Keratinocyte (primary cell): ENCODE measurements around the gene TMC2. TPM values are rescaled to one million over a fixed set of nuclear protein-coding genes. Genes with fewer than 3 reads are reported as not detected.

Experiments
- DNase-seq: peaks from one replicate; pipeline ENCODE4 v3.0.0-alpha.2; 2011; ENCODE audit warnings: low read depth, missing footprints, low spot score
- FAIRE-seq: peaks from 2 replicates; lab custom pipeline; 2011; peaks lifted over from hg19 to GRCh38; lab: Jason Lieb, UNC
- H2AFZ ChIP-seq: 2 replicates; pipeline ENCODE4 v1.6.0; 2012; ENCODE audit warnings: low read length, control low read depth, inconsistent platforms; ENCODE audit not compliant: control insufficient read depth
- H3K27ac ChIP-seq: 2 replicates; pipeline ENCODE4 v1.5.1; 2011; ENCODE audit warnings: low read length; ENCODE audit not compliant: control insufficient read depth, insufficient read depth
- H3K27me3 ChIP-seq: 3 replicates; pipeline ENCODE4 v1.6.0; 2011; ENCODE audit warnings: low read length; ENCODE audit not compliant: control insufficient read depth, insufficient read depth; ENCODE audit errors: extremely low read depth
- H3K36me3 ChIP-seq, 2 experiments: 2 replicates in 1 of 2; 3 replicates in 1 of 2; pipeline ENCODE4 v1.5.1; 2011; ENCODE audit warnings: low read length in 2 of 2, mild to moderate bottlenecking in 1 of 2; ENCODE audit not compliant: control insufficient read depth in 2 of 2, insufficient read depth in 2 of 2; ENCODE audit errors: extremely low read depth in 1 of 2
- H3K4me1 ChIP-seq: 3 replicates; pipeline ENCODE4 v1.5.1; 2011; ENCODE audit warnings: low read length; ENCODE audit not compliant: control insufficient read depth, insufficient read depth; ENCODE audit errors: extremely low read depth
- H3K4me2 ChIP-seq: 3 replicates; pipeline ENCODE4 v1.6.0; 2011; ENCODE audit warnings: low read depth, low read length; ENCODE audit not compliant: control insufficient read depth, insufficient read depth; ENCODE audit errors: extremely low read depth
- H3K4me3 ChIP-seq, 3 experiments: fragments of 200-600 bp in 1 of 3; sonication (generic) in 1 of 3; 2 replicates in 2 of 3; 3 replicates in 1 of 3; pipeline ENCODE4 v1.5.1; 2011 to 2016; ENCODE audit warnings: low read length in 3 of 3, mild to moderate bottlenecking in 3 of 3, control low read depth in 2 of 3, inconsistent platforms in 1 of 3, low read depth in 1 of 3, mixed read lengths in 1 of 3, mixed run types in 1 of 3, moderate library complexity in 1 of 3; ENCODE audit not compliant: control insufficient read depth in 2 of 3, insufficient read depth in 2 of 3; ENCODE audit errors: extremely low read depth in 1 of 3
- H3K79me2 ChIP-seq: 2 replicates; pipeline ENCODE4 v1.6.0; 2012; ENCODE audit warnings: low read length; ENCODE audit not compliant: control insufficient read depth, insufficient read depth
- H3K9ac ChIP-seq: 3 replicates; pipeline ENCODE4 v1.6.0; 2011; ENCODE audit warnings: low read length; ENCODE audit not compliant: control insufficient read depth, insufficient read depth; ENCODE audit errors: extremely low read depth
- H3K9me1 ChIP-seq: 3 replicates; pipeline ENCODE4 v1.6.0; 2011; ENCODE audit warnings: low read length; ENCODE audit not compliant: control insufficient read depth, insufficient read depth; ENCODE audit errors: extremely low read depth
- H3K9me3 ChIP-seq: 2 replicates; pipeline ENCODE4 v1.5.1; 2012; ENCODE audit warnings: low read depth, low read length; ENCODE audit not compliant: control insufficient read depth
- H4K20me1 ChIP-seq: 3 replicates; pipeline ENCODE4 v1.6.0; 2011; ENCODE audit warnings: low read length; ENCODE audit not compliant: control insufficient read depth, insufficient read depth; ENCODE audit errors: extremely low read depth
- EZH2 ChIP-seq: IDR thresholded peaks from one replicate; pipeline ENCODE4 v1.6.1; 2012; ENCODE audit warnings: inconsistent platforms, mild to moderate bottlenecking, low read length, moderate library complexity
- dilution Hi-C: fragments of 300-500 bp; cut with MboI; formaldehyde crosslinking; loops from one replicate; pipeline ENCODE4 v1.7.0; 2020; ENCODE audit warnings: low sequenced_read_pairs; ENCODE audit not compliant: extremely low pct_ligation_motif_present
- polyA plus RNA-seq, 5 experiments: library from polyadenylated mRNA; depleted of rRNA in 3 of 5; stranded (reverse) in 3 of 5; stranded (forward) in 1 of 5; unstranded in 1 of 5; fragments of >200 nt; gene quantifications; 1 replicate in 1 of 5; 2 replicates in 3 of 5; 3 replicates in 1 of 5; pipeline versions ENCODE4 v1.2.1 to v1.2.3, GENCODE V29; 2011 to 2012; ENCODE audit warnings: missing spikeins in 2 of 5, low read depth in 1 of 5, low replicate concordance in 1 of 5
- TF ChIP-seq, protein P1 (sequence below), 3 experiments: IDR thresholded peaks in 1 of 3; conservative IDR thresholded peaks in 1 of 3; optimal IDR thresholded peaks in 1 of 3; 2 replicates in 2 of 3; 3 replicates in 1 of 3; pipeline versions ENCODE3 to v1.5.1; 2011; ENCODE audit warnings: low read length in 3 of 3, mild to moderate bottlenecking in 3 of 3, moderate library complexity in 2 of 3, control low read depth in 1 of 3, inconsistent platforms in 1 of 3; ENCODE audit not compliant: insufficient read depth in 2 of 3; ENCODE audit errors: extremely low read depth in 1 of 3

The TMC2 gene
- polyA plus RNA-seq, 1 donor (not counting 4 experiments of a cell fraction or from before 2014, with no cell fraction given): not detected

DNA sequence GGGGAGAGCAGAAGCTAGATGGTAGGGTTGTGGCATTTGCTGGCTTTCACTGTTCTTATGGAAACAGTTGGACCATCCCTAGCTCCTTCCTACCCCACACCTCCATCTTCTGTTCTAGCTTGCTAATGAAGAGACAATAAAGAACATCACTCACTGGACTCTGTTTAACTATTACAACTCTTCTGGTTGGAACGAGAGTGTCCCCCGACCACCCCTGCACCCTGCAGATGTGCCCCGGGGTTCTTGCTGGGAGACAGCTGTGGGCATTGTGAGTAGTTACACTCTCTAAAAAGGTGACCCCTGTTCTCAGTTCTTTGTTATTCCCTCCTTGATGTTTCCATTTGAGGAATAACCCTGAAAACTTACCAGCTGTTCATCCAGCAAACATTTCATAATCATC is 75.7 kb downstream of the TMC2 start:
- no peak for FAIRE-seq
- no peaks in the 10 kb centered on the region for H4K20me1 ChIP-seq
- no peaks in the 10 kb centered on the region for H3K4me1 ChIP-seq
- dilution Hi-C loops: no loop called here
- DNase-seq: no peak
- no peak for TF ChIP-seq EZH2
- TF ChIP-seq, protein P1, sequence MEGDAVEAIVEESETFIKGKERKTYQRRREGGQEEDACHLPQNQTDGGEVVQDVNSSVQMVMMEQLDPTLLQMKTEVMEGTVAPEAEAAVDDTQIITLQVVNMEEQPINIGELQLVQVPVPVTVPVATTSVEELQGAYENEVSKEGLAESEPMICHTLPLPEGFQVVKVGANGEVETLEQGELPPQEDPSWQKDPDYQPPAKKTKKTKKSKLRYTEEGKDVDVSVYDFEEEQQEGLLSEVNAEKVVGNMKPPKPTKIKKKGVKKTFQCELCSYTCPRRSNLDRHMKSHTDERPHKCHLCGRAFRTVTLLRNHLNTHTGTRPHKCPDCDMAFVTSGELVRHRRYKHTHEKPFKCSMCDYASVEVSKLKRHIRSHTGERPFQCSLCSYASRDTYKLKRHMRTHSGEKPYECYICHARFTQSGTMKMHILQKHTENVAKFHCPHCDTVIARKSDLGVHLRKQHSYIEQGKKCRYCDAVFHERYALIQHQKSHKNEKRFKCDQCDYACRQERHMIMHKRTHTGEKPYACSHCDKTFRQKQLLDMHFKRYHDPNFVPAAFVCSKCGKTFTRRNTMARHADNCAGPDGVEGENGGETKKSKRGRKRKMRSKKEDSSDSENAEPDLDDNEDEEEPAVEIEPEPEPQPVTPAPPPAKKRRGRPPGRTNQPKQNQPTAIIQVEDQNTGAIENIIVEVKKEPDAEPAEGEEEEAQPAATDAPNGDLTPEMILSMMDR (optimal IDR thresholded peaks at IDR 0.05 in 1 of 3, IDR thresholded peaks at IDR 0.05 in 1 of 3, conservative IDR thresholded peaks at IDR 0.05 in 1 of 3; ENCODE audit: extremely low read depth in 1 of 3, insufficient read depth in 2 of 3, low read length in 3 of 3): no peak
- H3K36me3 ChIP-seq: no peaks in the 10 kb centered on the region
- H3K4me3 ChIP-seq: no peak overlapping the region
- no peak overlapping the region for H3K27ac ChIP-seq
- H3K9me3 ChIP-seq: no peaks in the 10 kb centered on the region
- H3K27me3 ChIP-seq: peaks cover 6% of the 10 kb centered on the region
- no peak overlapping the region for H3K4me2 ChIP-seq
- no peaks in the 10 kb centered on the region for H3K9me1 ChIP-seq
- no peaks in the 10 kb centered on the region for H3K79me2 ChIP-seq
- H2AFZ ChIP-seq: no peak overlapping the region
- no peak overlapping the region for H3K9ac ChIP-seq

GRCh38 chr20:2616634-2617033 is 80.3 kb downstream of the TMC2 start:
- no peaks in the 10 kb centered on the region for H3K4me1 ChIP-seq
- TF ChIP-seq, protein P1 (optimal IDR thresholded peaks at IDR 0.05 in 1 of 3, IDR thresholded peaks at IDR 0.05 in 1 of 3, conservative IDR thresholded peaks at IDR 0.05 in 1 of 3; ENCODE audit: extremely low read depth in 1 of 3, insufficient read depth in 2 of 3, low read length in 3 of 3): no peak
- no peak for TF ChIP-seq EZH2
- dilution Hi-C loops: no loop called here
- DNase-seq: no peak
- H3K79me2 ChIP-seq: no peaks in the 10 kb centered on the region
- no peaks in the 10 kb centered on the region for H4K20me1 ChIP-seq
- no peak overlapping the region for H3K4me2 ChIP-seq
- H3K9me1 ChIP-seq: no peaks in the 10 kb centered on the region
- H3K27ac ChIP-seq: no peak overlapping the region
- FAIRE-seq: no peak
- H3K9ac ChIP-seq: no peak overlapping the region
- no peak overlapping the region for H3K4me3 ChIP-seq
- no peaks in the 10 kb centered on the region for H3K9me3 ChIP-seq
- no peak overlapping the region for H2AFZ ChIP-seq
- H3K27me3 ChIP-seq: peaks cover 6% of the 10 kb centered on the region
- no peaks in the 10 kb centered on the region for H3K36me3 ChIP-seq
